DND-41 (cell line): Measurements from ENCODE around the gene RNASEH1.

ENCODE experiments used
- ATAC-seq: fragments of 200-7000 bp; cut with Tn5 transposase; 3 replicates; pipeline ENCODE4 v1.9.1; 2021; ENCODE audit warnings: low read depth; ENCODE audit not compliant: insufficient read depth
- DNase-seq: peaks from one replicate; pipeline ENCODE4 v3.0.0-alpha.2; 2020
- H2AFZ ChIP-seq: 2 replicates; pipeline ENCODE4 v1.6.0; 2012; ENCODE audit warnings: low read depth, low read length
- H3K27ac ChIP-seq: 2 replicates; pipeline ENCODE4 v1.5.1; 2012; ENCODE audit warnings: low read length, inconsistent platforms
- H3K27me3 ChIP-seq: fragments of 200-600 bp; sonication (generic); 2 replicates; pipeline ENCODE4 v1.6.0; 2012; ENCODE audit warnings: low read length, mild to moderate bottlenecking, inconsistent platforms; ENCODE audit not compliant: insufficient read depth, poor library complexity
- H3K36me3 ChIP-seq: 2 replicates; pipeline ENCODE4 v1.5.1; 2012; ENCODE audit warnings: low read length, inconsistent platforms; ENCODE audit not compliant: insufficient read depth
- H3K4me1 ChIP-seq: 2 replicates; pipeline ENCODE4 v1.5.1; 2012; ENCODE audit warnings: mild to moderate bottlenecking, low read length; ENCODE audit not compliant: insufficient read depth
- H3K4me2 ChIP-seq: 2 replicates; pipeline ENCODE4 v1.6.0; 2012; ENCODE audit warnings: mild to moderate bottlenecking, moderate library complexity, low read length, inconsistent platforms; ENCODE audit not compliant: insufficient read depth
- H3K4me3 ChIP-seq, 2 experiments: fragments of 200-600 bp in 1 of 2; shearing (Covaris generic) in 1 of 2; 2 replicates each; pipeline ENCODE4 v1.5.1; 2012 to 2016; ENCODE audit warnings: inconsistent platforms in 2 of 2, low read length in 2 of 2, mild to moderate bottlenecking in 2 of 2, low read depth in 1 of 2, moderate library complexity in 1 of 2
- H3K79me2 ChIP-seq: 2 replicates; pipeline ENCODE4 v1.6.0; 2012; ENCODE audit warnings: low read length, inconsistent platforms; ENCODE audit not compliant: insufficient read depth
- H3K9ac ChIP-seq: 2 replicates; pipeline ENCODE4 v1.6.0; 2012; ENCODE audit warnings: low read depth, mild to moderate bottlenecking, inconsistent platforms, low read length, moderate library complexity
- H3K9me3 ChIP-seq: 2 replicates; pipeline ENCODE4 v1.5.1; 2012; ENCODE audit warnings: low read length, moderate library complexity, mild to moderate bottlenecking, inconsistent platforms; ENCODE audit not compliant: insufficient read depth, severe bottlenecking
- H4K20me1 ChIP-seq: 2 replicates; pipeline ENCODE4 v1.6.0; 2012; ENCODE audit warnings: low read length; ENCODE audit not compliant: insufficient read depth
- CTCF ChIP-seq: IDR thresholded peaks from 2 replicates; pipeline ENCODE4 v1.5.1; 2012; ENCODE audit warnings: borderline replicate concordance, low read length, moderate library complexity, mild to moderate bottlenecking; ENCODE audit not compliant: poor library complexity, severe bottlenecking; ENCODE audit errors: extremely low read depth
- EZH2 ChIP-seq: IDR thresholded peaks from 3 replicates; pipeline ENCODE4 v1.6.1; 2012; ENCODE audit warnings: borderline replicate concordance, low read depth, mild to moderate bottlenecking, moderate library complexity, low read length, inconsistent platforms; ENCODE audit not compliant: severe bottlenecking

RNASEH1 gene

GRCh38 chr2:3529316-3530025 lies 28.7 kb downstream of the RNASEH1 start:
- no peak overlapping the region for H3K27ac ChIP-seq
- no peak overlapping the region for H3K4me3 ChIP-seq
- no peaks in the 10 kb centered on the region for H4K20me1 ChIP-seq
- no peaks in the 10 kb centered on the region for H3K79me2 ChIP-seq
- H3K9me3 ChIP-seq: no peaks in the 10 kb centered on the region
- no peak for TF ChIP-seq EZH2
- no peak for TF ChIP-seq CTCF
- H3K4me2 ChIP-seq: no peak overlapping the region
- H3K9ac ChIP-seq: no peak overlapping the region
- no peaks in the 10 kb centered on the region for H3K27me3 ChIP-seq
- DNase-seq: peak; percentile 1
- H2AFZ ChIP-seq: no peak overlapping the region
- no peaks in the 10 kb centered on the region for H3K4me1 ChIP-seq
- ATAC-seq: no peak
- H3K36me3 ChIP-seq: no peaks in the 10 kb centered on the region

- Histone ChIP-seq H3K4me2 (no peak overlapping the region), H3K4me1 (no peaks in the 10 kb centered on the region), H3K9me3 (no peaks in the 10 kb centered on the region), H4K20me1 (no peaks in the 10 kb centered on the region), H2AFZ (no peak overlapping the region), H3K27ac (no peak overlapping the region), H3K4me3 (no peak overlapping the region), H3K9ac (no peak overlapping the region), H3K36me3 (no peaks in the 10 kb centered on the region), H3K27me3 (no peaks in the 10 kb centered on the region), H3K79me2 (no peaks in the 10 kb centered on the region)
- TF ChIP-seq CTCF (no peak), EZH2 (no peak)
- peak; percentile 1 for DNase-seq
- peak; percentile 47; the same call in 2 of the 3 replicates for ATAC-seq
Observed at GRCh38 chr2:3527886-3528785, 30.0 kb downstream of the RNASEH1 start.

- Histone ChIP-seq H3K36me3 (no peaks in the 10 kb centered on the region), H3K9me3 (no peaks in the 10 kb centered on the region), H3K27ac (no peak overlapping the region), H2AFZ (no peak overlapping the region), H3K4me1 (0 out of 2 replicates have a peak, but pooled peaks cover under 1% of the 10 kb centered on the region), H3K4me2 (no peak overlapping the region), H3K9ac (no peak overlapping the region), H3K27me3 (no peaks in the 10 kb centered on the region), H4K20me1 (no peaks in the 10 kb centered on the region), H3K79me2 (no peaks in the 10 kb centered on the region), H3K4me3 (no peak overlapping the region)
- TF ChIP-seq EZH2: no peak
- no peak for ATAC-seq
- DNase-seq: no peak
Observed at GRCh38 chr2:3526871-3527270, 31.3 kb downstream of the RNASEH1 start.

- H3K79me2 ChIP-seq: peaks cover 17% of the 10 kb centered on the region
- no peaks in the 10 kb centered on the region for H3K27me3 ChIP-seq
- no peak overlapping the region for H2AFZ ChIP-seq
- H3K9ac ChIP-seq: no peak overlapping the region
- TF ChIP-seq EZH2 (no peak), CTCF (no peak)
- H3K4me2 ChIP-seq: no peak overlapping the region
- H3K9me3 ChIP-seq: no peaks in the 10 kb centered on the region
- DNase-seq (no peak), ATAC-seq (no peak)
- no peak overlapping the region for H3K27ac ChIP-seq
- H4K20me1 ChIP-seq: no peaks in the 10 kb centered on the region
- H3K4me3 ChIP-seq: no peak overlapping the region
- no peaks in the 10 kb centered on the region; the same call in 1 of the 2 replicates for H3K36me3 ChIP-seq
- H3K4me1 ChIP-seq: peaks cover 23% of the 10 kb centered on the region
Observed at GRCh38 chr2:3523551-3524041, 34.5 kb downstream of the RNASEH1 start.
